Uterus (tissue), 4 donors: ENCODE measurements around the gene SLC38A1. TPM values are rescaled to one million over a fixed set of nuclear protein-coding genes. Genes with fewer than 3 reads are reported as not detected.

Experiments used
- DNase-seq, 2 donors: peaks; one replicate each; pipeline ENCODE4 v3.0.0-alpha.2; 2019 to 2020
- H3K27ac ChIP-seq, 2 donors: fragments of 200-600 bp; sonication (generic); 1 replicate in 1 of 2; 2 replicates in 1 of 2; pipeline ENCODE4 v1.5.1; 2016 to 2018
- H3K27me3 ChIP-seq, 2 donors: fragments of 200-600 bp; sonication (generic); one replicate each; pipeline ENCODE4 v1.5.1; 2018 to 2019; ENCODE audit warnings: control low read depth in 1 of 2
- H3K36me3 ChIP-seq, 2 donors: fragments of 200-600 bp; sonication (generic); one replicate each; pipeline ENCODE4 v1.5.1; 2019; ENCODE audit warnings: control low read depth in 1 of 2
- H3K4me1 ChIP-seq, 2 donors: fragments of 200-600 bp; sonication (generic); one replicate each; pipeline ENCODE4 v1.5.1; 2018 to 2019; ENCODE audit warnings: control low read depth in 1 of 2
- H3K4me3 ChIP-seq, 2 donors: fragments of 200-600 bp; sonication (generic); 1 replicate in 1 of 2; 2 replicates in 1 of 2; pipeline ENCODE4 v1.5.1; 2018 to 2019; ENCODE audit warnings: mild to moderate bottlenecking in 1 of 2
- H3K9me3 ChIP-seq, 2 donors: fragments of 200-600 bp; sonication (generic); one replicate each; pipeline ENCODE4 v1.5.1; 2019; ENCODE audit warnings: control low read depth in 1 of 2
- CTCF ChIP-seq, 4 experiments: fragments of 200-600 bp in 2 of 4; fragments of 450-650 bp in 2 of 4; sonication (generic) in 2 of 4; IDR thresholded peaks; one replicate each; pipeline ENCODE4 v1.5.1; 2016 to 2019; ENCODE audit warnings: antibody characterized with exemption in 4 of 4, mild to moderate bottlenecking in 2 of 4, moderate library complexity in 1 of 4
- POLR2A ChIP-seq, 2 donors: fragments of 450-650 bp; IDR thresholded peaks; one replicate each; pipeline ENCODE4 v1.6.1; 2016; ENCODE audit warnings: antibody characterized with exemption in 2 of 2, mild to moderate bottlenecking in 1 of 2, moderate library complexity in 1 of 2
- intact Hi-C: fragments of 100-400 bp; cut with DNase I; formaldehyde crosslinking; loops from one replicate; pipeline ENCODE4 v1.15.1; 2023; ENCODE audit warnings: low total_unique reads
- total RNA-seq, 4 donors: library from RNA; depleted of rRNA in 3 of 4; stranded (reverse); fragments of >200 nt in 3 of 4; gene quantifications; one replicate each; pipeline versions ENCODE4 v1.1.0 to v1.2.4, GENCODE V29; 2014 to 2023
- donor health status: DM: yes; HTN: yes; CAD: no.

Gene SLC38A1
- total RNA-seq, 4 donors from 2014 or later: 27.1 to 93.6 (median 64.1) TPM

- no peak for TF ChIP-seq CTCF (IDR thresholded peaks at IDR 0.05)
- no peak for TF ChIP-seq POLR2A (IDR thresholded peaks at IDR 0.05)
- no peak overlapping the region for H3K4me3 ChIP-seq
- H3K36me3 ChIP-seq: no peaks in the 10 kb centered on the region
- peak overlapping the region; percentile 15 to 34 for H3K27ac ChIP-seq
- H3K4me1 ChIP-seq: peaks cover 0 to 3% of the 10 kb centered on the region in 2 donors
- H3K9me3 ChIP-seq: no peaks in the 10 kb centered on the region
- intact Hi-C loops: no loop called here
- H3K27me3 ChIP-seq: no peaks in the 10 kb centered on the region
- DNase-seq: no peak
Measured at GRCh38 chr12:46221255-46222128, 47.4 kb downstream of the SLC38A1 start.

GRCh38 chr12:46219877-46220655 lies 48.8 kb downstream of the SLC38A1 start:
- H3K27ac ChIP-seq: peak overlapping the region in 1 of 2 donors; percentile 15
- TF ChIP-seq CTCF (IDR thresholded peaks at IDR 0.05) (no peak), POLR2A (IDR thresholded peaks at IDR 0.05) (no peak)
- no peaks in the 10 kb centered on the region for H3K9me3 ChIP-seq
- no peaks in the 10 kb centered on the region for H3K36me3 ChIP-seq
- H3K4me3 ChIP-seq: no peak overlapping the region
- intact Hi-C loops: no loop called here
- H3K27me3 ChIP-seq: no peaks in the 10 kb centered on the region
- no peak for DNase-seq
- H3K4me1 ChIP-seq: peaks cover 0 to 3% of the 10 kb centered on the region in 2 donors

GRCh38 chr12:46219132-46219876 lies 49.5 kb downstream of the SLC38A1 start:
- no peak for DNase-seq
- H3K27me3 ChIP-seq: no peaks in the 10 kb centered on the region
- H3K36me3 ChIP-seq: no peaks in the 10 kb centered on the region
- TF ChIP-seq POLR2A (IDR thresholded peaks at IDR 0.05) (no peak), CTCF (IDR thresholded peaks at IDR 0.05) (no peak)
- no peak overlapping the region for H3K4me3 ChIP-seq
- intact Hi-C loops: no loop called here
- H3K9me3 ChIP-seq: no peaks in the 10 kb centered on the region
- H3K4me1 ChIP-seq: peaks cover 0 to 3% of the 10 kb centered on the region in 2 donors
- peak overlapping the region in 1 of 2 donors; percentile 15 for H3K27ac ChIP-seq

- no peak overlapping the region for H3K27ac ChIP-seq
Measured at GRCh38 chr12:46218322-46219095, 50.3 kb downstream of the SLC38A1 start.

More at GRCh38 chr12:46218322-46219095, 50.3 kb downstream of the SLC38A1 start:
- Histone ChIP-seq H3K4me3 (no peak overlapping the region), H3K4me1 (peaks cover 0 to 3% of the 10 kb centered on the region in 2 donors), H3K9me3 (no peaks in the 10 kb centered on the region), H3K27me3 (no peaks in the 10 kb centered on the region), H3K36me3 (no peaks in the 10 kb centered on the region)
- DNase-seq: no peak
- TF ChIP-seq CTCF (IDR thresholded peaks at IDR 0.05) (no peak), POLR2A (IDR thresholded peaks at IDR 0.05) (no peak)
- intact Hi-C loops: no loop called here
